ENCODE data around the gene PLCB2.

The PLCB2 gene

DNA sequence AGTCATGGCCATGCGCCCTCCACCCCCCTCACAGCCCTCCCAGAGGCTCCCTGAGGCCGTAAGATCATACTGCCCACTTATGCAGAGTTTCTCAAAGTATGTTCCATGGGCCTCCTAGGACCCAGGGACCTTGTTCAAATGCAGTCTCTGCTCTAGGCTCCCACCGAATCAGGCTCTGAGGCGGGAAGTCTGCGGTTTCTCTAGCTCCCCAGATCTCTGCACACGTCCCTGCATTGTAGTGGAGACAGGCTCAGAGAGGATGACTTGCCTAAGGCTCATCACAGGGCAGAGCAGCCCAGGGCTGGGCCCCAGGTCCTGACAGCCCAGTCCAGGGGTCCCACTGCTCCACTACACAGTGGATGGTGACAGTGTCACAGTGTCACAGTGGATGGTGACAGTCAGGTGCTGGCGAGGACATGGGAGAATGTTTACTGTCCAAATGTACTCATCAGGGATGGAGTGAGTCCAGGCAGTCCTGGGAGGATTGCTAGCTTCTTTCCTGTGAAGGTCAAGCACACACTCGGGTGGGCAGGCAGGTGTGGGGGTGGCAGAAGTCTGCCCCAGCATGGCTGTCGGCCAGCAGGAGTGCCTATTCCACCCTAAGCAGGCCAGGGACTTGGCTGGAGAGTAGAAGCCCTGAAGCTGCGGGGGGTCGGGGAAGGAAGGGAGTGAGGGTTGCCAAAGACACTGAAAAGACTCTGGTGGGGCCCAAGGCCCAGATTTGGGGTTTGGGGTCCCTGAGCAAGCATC lies 37.3 kb downstream of the PLCB2 start:
- H3K4me3 ChIP-seq (ENCODE audit: low read length), result no peak overlapping the region
- no peaks in the 10 kb centered on the region for H3K9me3 ChIP-seq (replicated peaks; ENCODE audit: low read length)
- H3K9ac ChIP-seq (ENCODE audit: low read depth, low read length), result no peak overlapping the region
- H3K4me2 ChIP-seq (ENCODE audit: low read length), result no peak overlapping the region
- no peaks in the 10 kb centered on the region for H3K36me3 ChIP-seq (ENCODE audit: insufficient read depth, low read length)
- H3K27me3 ChIP-seq (ENCODE audit: control insufficient read depth, insufficient read depth, low read length), result no peaks in the 10 kb centered on the region
- peaks cover 11% of the 10 kb centered on the region for H3K4me1 ChIP-seq (ENCODE audit: control insufficient read depth, insufficient read depth, low read length)

GRCh38 chr15:40269604-40270003 lies 38.1 kb downstream of the PLCB2 start:
- H3K4me3 ChIP-seq (ENCODE audit: low read length), result no peak overlapping the region
- no peaks in the 10 kb centered on the region for H3K36me3 ChIP-seq (ENCODE audit: insufficient read depth, low read length)
- peaks cover 11% of the 10 kb centered on the region for H3K4me1 ChIP-seq (ENCODE audit: control insufficient read depth, insufficient read depth, low read length)
- H3K9me3 ChIP-seq (replicated peaks; ENCODE audit: low read length), result no peaks in the 10 kb centered on the region
- H3K27me3 ChIP-seq (ENCODE audit: control insufficient read depth, insufficient read depth, low read length), result no peaks in the 10 kb centered on the region
- no peak overlapping the region for H3K4me2 ChIP-seq (ENCODE audit: low read length)
- no peak overlapping the region for H3K9ac ChIP-seq (ENCODE audit: low read depth, low read length)

- peaks cover 19% of the 10 kb centered on the region for H3K4me1 ChIP-seq (ENCODE audit: control insufficient read depth, insufficient read depth, low read length)
- no peak overlapping the region for H3K4me2 ChIP-seq (ENCODE audit: low read length)
- no peaks in the 10 kb centered on the region for H3K36me3 ChIP-seq (ENCODE audit: insufficient read depth, low read length)
- H3K4me3 ChIP-seq (ENCODE audit: low read length), result no peak overlapping the region
- no peaks in the 10 kb centered on the region for H3K9me3 ChIP-seq (replicated peaks; ENCODE audit: low read length)
- H3K27me3 ChIP-seq (ENCODE audit: control insufficient read depth, insufficient read depth, low read length), result no peaks in the 10 kb centered on the region
- no peak overlapping the region for H3K9ac ChIP-seq (ENCODE audit: low read depth, low read length)
Measured at GRCh38 chr15:40267670-40268069, 40.1 kb downstream of the PLCB2 start.

DNA sequence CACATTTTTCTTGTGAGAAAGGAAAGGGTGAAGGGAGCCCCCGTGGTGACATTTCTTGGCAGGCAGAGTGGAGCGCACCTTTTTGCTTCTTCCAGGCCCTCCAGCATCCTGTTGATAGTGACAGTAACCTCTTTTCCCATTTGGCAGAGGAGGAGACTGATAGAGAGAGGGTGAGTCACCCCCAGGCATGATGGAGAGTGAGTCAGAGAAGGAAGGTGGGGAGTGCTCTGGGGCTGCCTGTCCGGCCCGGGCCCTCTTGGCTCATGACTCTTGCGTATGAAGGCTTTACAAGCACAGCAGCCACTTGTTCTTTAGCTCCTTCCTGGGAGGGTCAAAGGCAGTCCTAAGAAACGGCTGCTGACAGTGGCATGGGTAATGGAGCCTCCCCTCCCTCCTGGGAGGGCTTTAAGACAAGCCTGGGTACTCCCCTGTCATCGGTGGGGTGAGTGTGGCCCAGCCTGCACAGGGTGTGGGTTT lies 40.9 kb downstream of the PLCB2 start:
- Histone ChIP-seq H3K4me2 (ENCODE audit: low read length) (peak overlapping the region; percentile 45), H3K27me3 (ENCODE audit: control insufficient read depth, insufficient read depth, low read length) (no peaks in the 10 kb centered on the region), H3K36me3 (ENCODE audit: insufficient read depth, low read length) (no peaks in the 10 kb centered on the region), H3K9ac (ENCODE audit: low read depth, low read length) (no peak overlapping the region), H3K9me3 (replicated peaks; ENCODE audit: low read length) (no peaks in the 10 kb centered on the region), H3K4me1 (ENCODE audit: control insufficient read depth, insufficient read depth, low read length) (peaks cover 20% of the 10 kb centered on the region), H3K4me3 (ENCODE audit: low read length) (no peak overlapping the region)

GRCh38 chr15:40265875-40266274 lies 41.9 kb downstream of the PLCB2 start:
- no peak overlapping the region for H3K9ac ChIP-seq (ENCODE audit: low read depth, low read length)
- no peak overlapping the region for H3K4me2 ChIP-seq (ENCODE audit: low read length)
- H3K4me3 ChIP-seq (ENCODE audit: low read length), result no peak overlapping the region
- H3K4me1 ChIP-seq (ENCODE audit: control insufficient read depth, insufficient read depth, low read length), result peaks cover 20% of the 10 kb centered on the region
- no peaks in the 10 kb centered on the region for H3K9me3 ChIP-seq (replicated peaks; ENCODE audit: low read length)
- H3K27me3 ChIP-seq (ENCODE audit: control insufficient read depth, insufficient read depth, low read length), result no peaks in the 10 kb centered on the region
- H3K36me3 ChIP-seq (ENCODE audit: insufficient read depth, low read length), result no peaks in the 10 kb centered on the region

DNA sequence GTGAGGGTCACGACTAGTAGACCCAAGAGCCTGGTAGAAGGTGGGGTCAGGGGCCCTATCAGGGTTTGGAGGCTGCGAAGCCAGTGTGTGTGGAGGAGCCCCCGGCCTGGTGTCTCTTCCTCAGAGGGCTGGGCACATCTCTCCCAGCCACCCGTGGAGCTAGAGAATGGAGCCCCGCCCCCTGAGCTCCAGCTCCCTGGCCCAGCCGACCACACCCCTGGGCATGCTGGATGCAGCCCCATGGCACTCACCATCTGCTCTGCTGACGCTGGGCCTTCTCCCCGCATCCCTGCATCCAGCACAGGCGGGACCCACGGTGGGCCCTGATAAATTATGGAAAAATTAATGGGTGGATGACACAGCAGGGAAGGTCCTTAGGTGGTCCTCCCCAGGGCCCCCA lies 42.4 kb downstream of the PLCB2 start:
- Histone ChIP-seq H3K9me3 (replicated peaks; ENCODE audit: low read length) (no peaks in the 10 kb centered on the region), H3K36me3 (ENCODE audit: insufficient read depth, low read length) (no peaks in the 10 kb centered on the region), H3K4me1 (ENCODE audit: control insufficient read depth, insufficient read depth, low read length) (peaks cover 20% of the 10 kb centered on the region), H3K4me3 (ENCODE audit: low read length) (no peak overlapping the region), H3K4me2 (ENCODE audit: low read length) (no peak overlapping the region), H3K27me3 (ENCODE audit: control insufficient read depth, insufficient read depth, low read length) (no peaks in the 10 kb centered on the region), H3K9ac (ENCODE audit: low read depth, low read length) (no peak overlapping the region)

GRCh38 chr15:40264321-40265153 lies 43.2 kb downstream of the PLCB2 start:
- Histone ChIP-seq H3K9ac (ENCODE audit: low read depth, low read length) (no peak overlapping the region), H3K9me3 (replicated peaks; ENCODE audit: low read length) (no peaks in the 10 kb centered on the region), H3K36me3 (ENCODE audit: insufficient read depth, low read length) (no peaks in the 10 kb centered on the region), H3K27me3 (ENCODE audit: control insufficient read depth, insufficient read depth, low read length) (no peaks in the 10 kb centered on the region), H3K4me1 (ENCODE audit: control insufficient read depth, insufficient read depth, low read length) (peaks cover 20% of the 10 kb centered on the region), H3K4me3 (ENCODE audit: low read length) (no peak overlapping the region), H3K4me2 (ENCODE audit: low read length) (no peak overlapping the region)

DNA sequence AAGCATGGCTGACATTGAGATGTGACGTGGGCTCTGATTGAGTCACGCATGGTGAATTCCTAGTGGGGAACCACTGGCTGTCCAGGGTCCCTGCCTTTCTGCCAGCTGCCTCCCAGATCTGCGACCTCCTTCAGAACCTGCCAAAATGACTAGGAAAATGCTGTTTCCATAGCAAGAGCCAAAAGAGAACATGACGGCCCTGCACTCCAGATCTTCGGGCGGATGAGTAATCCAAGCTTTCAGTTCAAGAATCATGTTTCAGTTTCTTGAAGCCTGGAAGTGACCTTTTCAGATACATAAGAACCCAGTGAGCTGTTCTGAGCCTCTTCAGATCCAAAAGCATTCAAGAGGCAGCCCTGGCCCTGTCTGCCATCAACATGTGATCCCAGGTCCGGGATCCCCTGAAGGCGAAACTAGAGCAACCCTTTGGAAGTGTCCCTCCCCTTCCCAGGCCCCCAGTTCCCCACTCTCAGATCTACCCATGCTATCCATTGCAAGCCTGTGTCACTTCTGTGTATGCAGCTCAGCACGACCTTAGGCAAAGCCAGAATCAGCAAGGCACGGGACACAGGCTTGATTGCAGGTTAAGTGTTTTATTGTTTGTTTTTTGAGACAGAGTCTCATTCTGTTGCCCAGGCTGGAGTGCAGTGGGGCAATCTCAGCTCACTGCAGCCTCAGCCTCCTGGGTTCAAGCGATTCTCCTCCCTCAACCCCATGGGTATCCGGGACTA lies 44.5 kb downstream of the PLCB2 start:
- Histone ChIP-seq H3K9ac (ENCODE audit: low read depth, low read length) (no peak overlapping the region), H3K36me3 (ENCODE audit: insufficient read depth, low read length) (no peaks in the 10 kb centered on the region), H3K4me3 (ENCODE audit: low read length) (no peak overlapping the region), H3K9me3 (replicated peaks; ENCODE audit: low read length) (no peaks in the 10 kb centered on the region), H3K4me2 (ENCODE audit: low read length) (peak overlapping the region; percentile 8), H3K4me1 (ENCODE audit: control insufficient read depth, insufficient read depth, low read length) (peaks cover 20% of the 10 kb centered on the region), H3K27me3 (ENCODE audit: control insufficient read depth, insufficient read depth, low read length) (peaks cover 5% of the 10 kb centered on the region)

GRCh38 chr15:40259021-40259420 lies 48.7 kb downstream of the PLCB2 start:
- Histone ChIP-seq H3K36me3 (ENCODE audit: insufficient read depth, low read length) (no peaks in the 10 kb centered on the region), H3K9me3 (replicated peaks; ENCODE audit: low read length) (no peaks in the 10 kb centered on the region), H3K4me1 (ENCODE audit: control insufficient read depth, insufficient read depth, low read length) (peaks cover 10% of the 10 kb centered on the region), H3K27me3 (ENCODE audit: control insufficient read depth, insufficient read depth, low read length) (peaks cover 32% of the 10 kb centered on the region), H3K9ac (ENCODE audit: low read depth, low read length) (no peak overlapping the region), H3K4me3 (ENCODE audit: low read length) (no peak overlapping the region), H3K4me2 (ENCODE audit: low read length) (no peak overlapping the region)

DNA sequence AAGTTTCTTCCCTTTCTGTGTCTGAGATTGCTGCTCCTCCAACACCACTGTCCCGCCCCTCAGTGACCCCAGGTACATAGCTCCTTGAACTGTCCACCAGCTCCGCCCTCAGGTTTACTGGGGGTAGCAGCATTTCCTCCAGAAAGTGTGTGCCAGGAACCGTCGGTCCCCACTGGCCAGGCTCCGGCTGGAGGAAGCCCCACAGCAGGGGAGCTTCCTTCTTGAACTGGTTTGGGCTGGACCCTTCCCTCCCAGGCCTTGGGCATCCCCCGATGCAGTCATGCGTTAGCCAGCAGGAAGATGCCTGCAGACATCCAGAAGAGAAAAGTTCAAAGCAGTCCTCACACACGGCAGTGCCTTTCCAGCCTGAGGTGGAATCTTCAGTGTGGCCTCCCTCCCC lies 49.2 kb downstream of the PLCB2 start:
- no peaks in the 10 kb centered on the region for H3K36me3 ChIP-seq (ENCODE audit: insufficient read depth, low read length)
- no peak overlapping the region for H3K4me2 ChIP-seq (ENCODE audit: low read length)
- no peaks in the 10 kb centered on the region for H3K9me3 ChIP-seq (replicated peaks; ENCODE audit: low read length)
- H3K9ac ChIP-seq (ENCODE audit: low read depth, low read length), result no peak overlapping the region
- H3K27me3 ChIP-seq (ENCODE audit: control insufficient read depth, insufficient read depth, low read length), result peaks cover 37% of the 10 kb centered on the region
- no peak overlapping the region for H3K4me3 ChIP-seq (ENCODE audit: low read length)
- H3K4me1 ChIP-seq (ENCODE audit: control insufficient read depth, insufficient read depth, low read length), result peaks cover 9% of the 10 kb centered on the region

GRCh38 chr15:40257656-40258450 lies 49.9 kb downstream of the PLCB2 start:
- Histone ChIP-seq H3K9ac (ENCODE audit: low read depth, low read length) (no peak overlapping the region), H3K27me3 (ENCODE audit: control insufficient read depth, insufficient read depth, low read length) (peaks cover 44% of the 10 kb centered on the region), H3K36me3 (ENCODE audit: insufficient read depth, low read length) (no peaks in the 10 kb centered on the region), H3K9me3 (replicated peaks; ENCODE audit: low read length) (no peaks in the 10 kb centered on the region), H3K4me3 (ENCODE audit: low read length) (no peak overlapping the region), H3K4me2 (ENCODE audit: low read length) (no peak overlapping the region), H3K4me1 (ENCODE audit: control insufficient read depth, insufficient read depth, low read length) (peaks cover 8% of the 10 kb centered on the region)

Data from skeletal muscle satellite cell (primary cell).